CD8-positive, alpha-beta memory T cell (primary cell): ENCODE measurements around the gene AMN1. TPM values are rescaled to one million over a fixed set of nuclear protein-coding genes. Genes with fewer than 3 reads are reported as not detected.
A peak's percentile ranks its signal among the peaks of the same experiment; 100 is the strongest.

Source experiments
- CTCF ChIA-PET: fragments of 350-600 bp; sonication (Branson Sonifier 250); formaldehyde crosslinking; loops from one replicate; lab custom pipeline; 2021; ENCODE audit warnings: antibody characterized with exemption; lab: Charles Lee
- POLR2A ChIA-PET: fragments of 350-600 bp; sonication (Branson Sonifier 250); formaldehyde crosslinking; loops from one replicate; lab custom pipeline; 2021; ENCODE audit warnings: antibody characterized with exemption; lab: Charles Lee
- DNase-seq, 5 donors: peaks; one replicate each; pipeline versions ENCODE4 v3.0.0 to v3.0.0-alpha.2; 2020 to 2022; ENCODE audit warnings: mixed read lengths in 1 of 5
- H3K27ac ChIP-seq: one replicate; pipeline ENCODE4 v1.7.0; 2013; ENCODE audit warnings: low read depth, mild to moderate bottlenecking, low read length, moderate library complexity
- H3K27me3 ChIP-seq: 2 replicates; pipeline ENCODE4 v1.7.0; 2013; ENCODE audit warnings: low read length, mild to moderate bottlenecking; ENCODE audit not compliant: insufficient read depth, poor library complexity, severe bottlenecking
- H3K36me3 ChIP-seq: 2 replicates; pipeline ENCODE4 v1.7.0; 2013; ENCODE audit warnings: mild to moderate bottlenecking, low read length, moderate library complexity; ENCODE audit not compliant: insufficient read depth
- H3K4me1 ChIP-seq: 2 replicates; pipeline ENCODE4 v1.7.0; 2013; ENCODE audit warnings: mild to moderate bottlenecking, low read length, moderate library complexity; ENCODE audit not compliant: insufficient read depth
- H3K4me3 ChIP-seq: 2 replicates; pipeline ENCODE4 v1.7.0; 2013; ENCODE audit warnings: mild to moderate bottlenecking, low read length
- H3K9me3 ChIP-seq: 2 replicates; pipeline ENCODE4 v1.7.0; 2013; ENCODE audit warnings: mild to moderate bottlenecking, low read length
- H3K27ac Mint-ChIP-seq, 8 donors: one replicate each; pipeline ENCODE4 v1.8.0; 2020 to 2021; ENCODE audit warnings: mixed read lengths in 8 of 8, mild to moderate bottlenecking in 6 of 8, inconsistent platforms in 3 of 8, moderate library complexity in 3 of 8
- H3K27me3 Mint-ChIP-seq, 2 donors: one replicate each; pipeline ENCODE4 v1.8.0; 2020 to 2021; ENCODE audit warnings: mixed read lengths in 2 of 2, mild to moderate bottlenecking in 1 of 2, moderate library complexity in 1 of 2
- H3K36me3 Mint-ChIP-seq, 3 donors: one replicate each; pipeline ENCODE4 v1.8.0; 2020 to 2021; ENCODE audit warnings: mixed read lengths in 3 of 3, inconsistent platforms in 1 of 3, mild to moderate bottlenecking in 1 of 3
- H3K4me1 Mint-ChIP-seq, 3 donors: one replicate each; pipeline ENCODE4 v1.8.0; 2020 to 2021; ENCODE audit warnings: mixed read lengths in 3 of 3, inconsistent platforms in 1 of 3, mild to moderate bottlenecking in 1 of 3
- H3K4me3 Mint-ChIP-seq, 7 donors: one replicate each; pipeline ENCODE4 v1.8.0; 2020 to 2021; ENCODE audit warnings: mixed read lengths in 7 of 7, mild to moderate bottlenecking in 6 of 7, moderate library complexity in 4 of 7, inconsistent platforms in 2 of 7
- H3K9me3 Mint-ChIP-seq, 5 donors: one replicate each; pipeline ENCODE4 v1.8.0; 2020 to 2022; ENCODE audit warnings: mixed read lengths in 5 of 5, mild to moderate bottlenecking in 3 of 5, moderate library complexity in 2 of 5, inconsistent platforms in 1 of 5
- polyA plus RNA-seq: library from polyadenylated mRNA; unstranded; fragments of 300-500 nt; fragmentation: Illumina TruSeq; gene quantifications from one replicate; pipeline ENCODE4 v1.2.3, GENCODE V29; 2021
- total RNA-seq, 2 experiments: library from RNA; stranded (reverse); gene quantifications; one replicate each; pipeline ENCODE4 v1.2.3, GENCODE V29; 2021

AMN1 gene
- 1 to 10 TPM; 2.6 to 3.8 TPM for total RNA-seq
- polyA plus RNA-seq, result 10.9 TPM

GRCh38 chr12:31728917-31729640 lies at the start of gene AMN1:
Gene AMN1 (minus strand): TSS chr12:31729021. CDS start chr12:31729008, 13 bp downstream.
- H3K27me3 ChIP-seq, result no peaks in the 10 kb centered on the region
- CTCF ChIA-PET, result interaction anchor here (1.0 to 3.2 kb wide), 8 partner anchors 27 to 232 kb away, joined by 3 to 11 read pairs (median 6); partner anchors contain the start of gene ETFBKMT
- peak within 1 kb of the TSS; percentile 92 to 99 (median 98) for H3K27ac Mint-ChIP-seq
- DNase-seq, result peak; percentile 94 to 99 (median 98)
- peaks cover 6 to 16% (median 14%) of the 10 kb centered on the region in 3 donors for H3K36me3 Mint-ChIP-seq
- H3K4me3 ChIP-seq, result peak within 1 kb of the TSS; percentile 92
- no peaks in the 10 kb centered on the region for H3K9me3 ChIP-seq
- peak within 1 kb of the TSS; percentile 95 to 100 (median 98) for H3K4me3 Mint-ChIP-seq
- no peaks in the 10 kb centered on the region for H3K36me3 ChIP-seq
- peaks cover 6 to 15% (median 10%) of the 10 kb centered on the region in 5 donors for H3K9me3 Mint-ChIP-seq
- POLR2A ChIA-PET, result interaction anchor here (0.5 to 3.5 kb wide), 18 partner anchors 9 to 378 kb away, joined by 3 to 28 read pairs (median 4); partner anchors contain the start of genes BICD1, ETFBKMT and RESF1
- H3K4me1 Mint-ChIP-seq, result peaks cover 63 to 80% (median 79%) of the 10 kb centered on the region in 3 donors
- H3K27ac ChIP-seq, result peak within 1 kb of the TSS; percentile 98
- H3K27me3 Mint-ChIP-seq, result no peaks in the 10 kb centered on the region
- peaks cover 32% of the 10 kb centered on the region for H3K4me1 ChIP-seq

DNA sequence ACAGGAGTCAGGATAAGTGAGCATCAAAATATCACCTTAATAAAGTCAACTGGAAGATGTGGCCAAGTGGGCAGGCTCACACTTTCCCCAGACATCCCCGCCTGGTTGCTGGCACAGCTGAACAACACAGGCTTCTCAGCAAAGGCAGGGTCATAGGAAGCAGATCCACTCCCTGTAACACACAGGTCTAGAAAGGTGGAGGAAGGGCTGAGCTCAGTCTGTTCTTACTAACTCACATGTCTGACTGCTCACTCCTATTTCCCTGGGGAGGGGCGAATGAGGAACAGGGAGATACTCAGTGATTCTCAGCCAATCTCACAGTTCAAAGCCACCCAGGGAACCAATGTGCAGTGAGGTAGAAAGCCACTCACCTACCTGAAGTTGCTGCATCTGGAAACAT lies 45.0 kb upstream of the AMN1 start:
- Histone ChIP-seq H3K36me3 (no peaks in the 10 kb centered on the region), H3K27me3 (no peaks in the 10 kb centered on the region), H3K4me3 (no peak overlapping the region), H3K4me1 (peaks cover 11% of the 10 kb centered on the region), H3K9me3 (no peaks in the 10 kb centered on the region), H3K27ac (no peak overlapping the region)
- no peak overlapping the region for H3K4me3 Mint-ChIP-seq
- H3K27me3 Mint-ChIP-seq, result no peaks in the 10 kb centered on the region
- no peak for DNase-seq
- peaks cover 9 to 16% (median 13%) of the 10 kb centered on the region in 3 donors for H3K4me1 Mint-ChIP-seq
- H3K27ac Mint-ChIP-seq, result peak overlapping the region in 4 of 8 donors; percentile 43 to 68 (median 55)
- CTCF ChIA-PET, result interaction anchor here (1.0 kb wide), 1 partner anchor 16 kb away, joined by 3 read pairs; no protein-coding TSS in a partner anchor
- POLR2A ChIA-PET, result no interaction called here
- no peaks in the 10 kb centered on the region for H3K9me3 Mint-ChIP-seq
- H3K36me3 Mint-ChIP-seq, result no peaks in the 10 kb centered on the region

GRCh38 chr12:31773223-31773750 lies 44.5 kb upstream of the AMN1 start:
- H3K36me3 ChIP-seq, result no peaks in the 10 kb centered on the region
- no peak overlapping the region for H3K27ac ChIP-seq
- DNase-seq, result no peak
- Mint-ChIP-seq H3K4me3 (no peak overlapping the region), H3K36me3 (no peaks in the 10 kb centered on the region), H3K9me3 (no peaks in the 10 kb centered on the region), H3K27me3 (no peaks in the 10 kb centered on the region), H3K27ac (peak overlapping the region in 5 of 8 donors; percentile 19 to 69 (median 61)), H3K4me1 (peaks cover 9 to 16% (median 9%) of the 10 kb centered on the region in 3 donors)
- H3K4me3 ChIP-seq, result no peak overlapping the region
- no peaks in the 10 kb centered on the region for H3K9me3 ChIP-seq
- peaks cover 11% of the 10 kb centered on the region for H3K4me1 ChIP-seq
- ChIA-PET CTCF (interaction anchor here (1.0 to 1.1 kb wide), 2 partner anchors 11 to 17 kb away, joined by 3 read pairs; no protein-coding TSS in a partner anchor), POLR2A (interaction anchor here (0.5 kb wide), 1 partner anchor 24 kb away, joined by 3 read pairs; no protein-coding TSS in a partner anchor)
- H3K27me3 ChIP-seq, result no peaks in the 10 kb centered on the region

DNA sequence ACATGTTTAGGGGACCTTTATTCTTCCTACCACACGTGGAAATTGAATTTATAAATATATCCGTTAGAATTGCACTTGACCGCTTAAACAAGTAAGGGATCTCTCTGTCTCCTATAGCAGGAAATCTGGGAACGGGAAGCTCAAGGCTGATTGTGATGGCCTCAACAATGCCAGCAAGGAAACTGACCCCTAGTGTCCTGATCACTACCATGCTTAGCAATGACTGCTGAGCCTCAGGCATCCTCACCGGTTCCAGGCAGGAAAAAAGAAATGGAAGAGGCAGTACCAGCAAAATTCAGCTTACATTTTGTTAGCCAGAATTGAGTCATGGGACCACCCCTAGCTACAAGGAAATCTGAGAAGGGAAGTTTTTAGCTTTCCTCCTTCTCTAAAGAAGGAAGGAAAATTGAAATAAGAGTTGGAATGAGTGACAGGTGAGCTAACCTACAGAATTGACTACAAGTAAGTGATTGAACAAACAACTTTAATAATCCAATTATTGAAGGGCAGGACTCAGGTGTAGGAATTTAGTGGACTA lies 43.9 kb upstream of the AMN1 start:
- Mint-ChIP-seq H3K9me3 (no peaks in the 10 kb centered on the region), H3K4me3 (no peak overlapping the region), H3K4me1 (peaks cover 14 to 21% (median 14%) of the 10 kb centered on the region in 3 donors), H3K36me3 (no peaks in the 10 kb centered on the region), H3K27ac (peak overlapping the region in 1 of 8 donors; percentile 44), H3K27me3 (no peaks in the 10 kb centered on the region)
- no peaks in the 10 kb centered on the region for H3K9me3 ChIP-seq
- peaks cover 11% of the 10 kb centered on the region for H3K4me1 ChIP-seq
- H3K27me3 ChIP-seq, result no peaks in the 10 kb centered on the region
- no peak overlapping the region for H3K4me3 ChIP-seq
- ChIA-PET POLR2A (interaction anchor here (0.5 kb wide), 1 partner anchor 23 kb away, joined by 3 read pairs; no protein-coding TSS in a partner anchor), CTCF (interaction anchor here (1.0 to 1.1 kb wide), 2 partner anchors 10 to 17 kb away, joined by 3 read pairs; no protein-coding TSS in a partner anchor)
- DNase-seq, result no peak
- no peaks in the 10 kb centered on the region for H3K36me3 ChIP-seq
- H3K27ac ChIP-seq, result no peak overlapping the region

- POLR2A ChIA-PET, result no interaction called here
- H3K9me3 Mint-ChIP-seq, result no peaks in the 10 kb centered on the region
- no peak overlapping the region for H3K4me3 Mint-ChIP-seq
- peaks cover 11% of the 10 kb centered on the region for H3K4me1 ChIP-seq
- H3K36me3 Mint-ChIP-seq, result no peaks in the 10 kb centered on the region
- CTCF ChIA-PET, result interaction anchor here (1.1 kb wide), 1 partner anchor 10 kb away, joined by 3 read pairs; no protein-coding TSS in a partner anchor
- peak overlapping the region in 1 of 8 donors; percentile 52 for H3K27ac Mint-ChIP-seq
- no peaks in the 10 kb centered on the region for H3K27me3 ChIP-seq
- H3K4me1 Mint-ChIP-seq, result peaks cover 18 to 26% (median 20%) of the 10 kb centered on the region in 3 donors
- no peaks in the 10 kb centered on the region for H3K27me3 Mint-ChIP-seq
- H3K27ac ChIP-seq, result no peak overlapping the region
- H3K9me3 ChIP-seq, result no peaks in the 10 kb centered on the region
- no peaks in the 10 kb centered on the region for H3K36me3 ChIP-seq
- H3K4me3 ChIP-seq, result no peak overlapping the region
- no peak for DNase-seq
Observed at GRCh38 chr12:31772186-31772585, 43.4 kb upstream of the AMN1 start.

DNA sequence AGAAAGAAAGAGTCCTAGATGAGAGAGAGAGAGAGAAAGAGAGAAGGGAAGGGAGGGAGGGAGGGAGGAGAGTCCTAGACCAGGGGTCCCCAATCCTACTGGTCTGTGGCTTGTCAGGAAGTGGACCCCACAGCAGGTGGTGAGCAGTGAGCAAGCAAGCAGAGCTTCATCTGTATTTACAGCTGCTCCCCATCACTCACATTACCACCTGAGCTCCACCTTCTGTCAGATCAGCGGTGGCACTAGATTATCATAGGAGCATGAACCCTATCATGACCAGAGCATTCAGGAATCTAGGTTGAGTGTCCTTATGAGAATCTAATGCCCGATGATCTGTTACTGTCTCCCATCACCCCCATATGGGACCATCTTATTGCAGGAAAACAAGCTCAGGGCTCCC lies 39.2 kb upstream of the AMN1 start:
- no peaks in the 10 kb centered on the region for H3K9me3 ChIP-seq
- H3K4me1 ChIP-seq, result peaks cover under 1% of the 10 kb centered on the region
- H3K4me3 ChIP-seq, result no peak overlapping the region
- no peak for DNase-seq
- ChIA-PET CTCF (no interaction called here), POLR2A (no interaction called here)
- Mint-ChIP-seq H3K9me3 (no peaks in the 10 kb centered on the region), H3K27ac (peak overlapping the region in 4 of 8 donors; percentile 6 to 74 (median 44)), H3K4me3 (no peak overlapping the region), H3K27me3 (no peaks in the 10 kb centered on the region), H3K4me1 (peaks cover 13 to 24% (median 16%) of the 10 kb centered on the region in 3 donors), H3K36me3 (no peaks in the 10 kb centered on the region)
- no peak overlapping the region for H3K27ac ChIP-seq
- no peaks in the 10 kb centered on the region for H3K36me3 ChIP-seq
- no peaks in the 10 kb centered on the region for H3K27me3 ChIP-seq

- peak overlapping the region in 2 of 8 donors; percentile 52 to 73 for H3K27ac Mint-ChIP-seq
- H3K9me3 Mint-ChIP-seq, result no peaks in the 10 kb centered on the region
- no peak for DNase-seq
- no peaks in the 10 kb centered on the region for H3K9me3 ChIP-seq
- CTCF ChIA-PET, result no interaction called here
- no peak overlapping the region for H3K4me3 Mint-ChIP-seq
- no peak overlapping the region for H3K27ac ChIP-seq
- H3K4me3 ChIP-seq, result no peak overlapping the region
- POLR2A ChIA-PET, result no interaction called here
- H3K27me3 ChIP-seq, result no peaks in the 10 kb centered on the region
- H3K4me1 Mint-ChIP-seq, result peaks cover 13 to 20% (median 16%) of the 10 kb centered on the region in 3 donors
- H3K27me3 Mint-ChIP-seq, result no peaks in the 10 kb centered on the region
- no peaks in the 10 kb centered on the region for H3K4me1 ChIP-seq
- H3K36me3 Mint-ChIP-seq, result no peaks in the 10 kb centered on the region
- H3K36me3 ChIP-seq, result no peaks in the 10 kb centered on the region
Observed at GRCh38 chr12:31765931-31766330, 37.1 kb upstream of the AMN1 start.
